SKM-1 treated with dmso at 0.1 percent for 144 hours (cell line): Measurements from ENCODE around the gene SEMA5A.

Source experiments
- DNase-seq: peaks from one replicate; lab custom pipeline; 2025; ENCODE audit not compliant: unreplicated experiment; lab: John Stamatoyannopoulos, UW

The SEMA5A gene

DNA sequence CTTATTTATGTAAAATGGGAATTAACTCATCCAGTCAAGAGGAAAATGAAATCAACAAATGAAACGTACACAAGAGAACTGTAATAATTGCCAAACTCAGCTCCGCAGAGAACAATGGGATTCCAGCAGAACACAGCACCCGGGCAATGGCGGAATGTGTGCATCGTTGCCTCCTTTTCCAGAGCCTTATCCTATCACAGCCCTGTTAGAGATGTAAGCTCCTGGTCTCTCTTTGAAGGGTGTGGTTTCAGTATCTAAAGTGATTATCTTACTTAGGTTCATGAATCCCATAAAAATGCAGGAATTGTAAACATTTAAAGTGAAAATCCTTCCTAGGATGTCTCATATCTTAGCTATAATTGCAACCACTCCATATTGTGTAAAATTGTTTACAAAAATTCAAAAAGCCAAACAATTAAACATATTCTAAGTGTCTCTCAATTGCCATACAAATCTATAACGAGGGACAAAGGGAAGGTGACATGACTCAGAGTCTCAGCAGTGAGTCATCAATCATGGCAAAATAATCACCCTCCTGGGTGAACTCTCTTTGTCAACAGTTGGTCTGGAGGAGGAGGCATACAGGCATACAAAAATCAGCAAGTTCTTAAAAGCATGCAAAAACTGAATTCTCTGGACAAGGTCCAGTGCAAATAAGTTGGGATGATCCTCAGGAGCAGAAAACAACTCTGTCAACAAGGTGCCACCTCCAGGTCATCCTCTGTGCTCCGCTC is 22.6 kb downstream of the SEMA5A start:
- no peak for DNase-seq

DNA sequence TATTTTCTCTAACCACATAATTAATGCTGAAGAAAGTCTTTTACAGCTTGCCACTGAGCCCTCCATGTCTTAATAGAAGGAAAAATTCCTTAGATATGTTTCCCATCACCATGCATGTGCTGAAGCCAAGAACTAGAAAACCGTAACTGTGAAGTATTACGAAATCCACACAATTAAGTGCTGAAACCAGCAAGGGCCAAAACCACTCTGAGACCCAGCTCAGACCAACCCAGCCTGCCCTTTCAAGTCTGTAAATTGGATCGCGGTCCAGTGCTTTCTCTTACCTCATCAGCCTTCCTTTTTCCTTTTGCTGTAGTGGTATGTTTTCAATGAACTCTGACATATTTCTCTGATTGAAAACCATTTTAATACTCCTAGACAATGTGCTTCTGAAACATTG is 26.3 kb downstream of the SEMA5A start:
- DNase-seq, result no peak

DNA sequence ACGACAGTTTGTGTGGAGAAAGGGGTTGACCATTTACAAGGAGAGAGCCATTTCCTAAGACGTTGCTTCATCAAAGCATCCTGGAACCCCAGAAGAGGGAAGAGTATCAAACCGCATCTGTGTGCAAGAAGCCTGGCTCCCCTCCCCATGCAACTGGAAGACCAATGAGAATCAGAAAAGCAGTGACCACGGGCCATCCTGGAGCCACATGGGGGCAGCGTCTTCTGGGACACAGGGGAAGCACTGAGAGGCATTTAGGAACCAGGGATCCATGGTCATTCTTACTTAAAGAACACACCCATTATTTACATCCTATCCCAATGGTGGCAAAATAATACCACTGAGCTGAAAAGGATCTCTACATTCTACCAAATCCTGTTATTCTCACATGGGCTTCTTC is 29.3 kb downstream of the SEMA5A start:
- DNase-seq, result no peak

DNA sequence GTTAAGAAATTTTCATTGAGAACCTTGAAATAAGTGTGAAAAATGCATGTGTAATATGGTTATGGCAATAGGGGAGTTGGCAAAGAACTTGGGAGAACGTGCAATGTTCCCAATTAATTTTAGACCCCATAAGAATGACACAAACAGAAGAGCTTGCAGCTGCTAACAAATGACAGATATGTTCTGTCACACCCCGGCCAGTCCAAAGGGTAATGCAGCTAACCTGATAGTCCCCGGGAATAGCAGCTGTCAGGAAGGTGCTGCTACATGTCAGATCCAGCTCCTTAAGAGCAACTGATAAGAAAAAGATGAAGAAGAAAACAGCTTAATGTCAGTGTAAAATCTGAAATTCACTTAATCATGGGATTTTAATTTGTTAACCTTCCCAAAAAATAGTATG is 30.4 kb downstream of the SEMA5A start:
- DNase-seq, result no peak

- no peak for DNase-seq
Observed at GRCh38 chr5:9514968-9515367, 30.9 kb downstream of the SEMA5A start.

DNA sequence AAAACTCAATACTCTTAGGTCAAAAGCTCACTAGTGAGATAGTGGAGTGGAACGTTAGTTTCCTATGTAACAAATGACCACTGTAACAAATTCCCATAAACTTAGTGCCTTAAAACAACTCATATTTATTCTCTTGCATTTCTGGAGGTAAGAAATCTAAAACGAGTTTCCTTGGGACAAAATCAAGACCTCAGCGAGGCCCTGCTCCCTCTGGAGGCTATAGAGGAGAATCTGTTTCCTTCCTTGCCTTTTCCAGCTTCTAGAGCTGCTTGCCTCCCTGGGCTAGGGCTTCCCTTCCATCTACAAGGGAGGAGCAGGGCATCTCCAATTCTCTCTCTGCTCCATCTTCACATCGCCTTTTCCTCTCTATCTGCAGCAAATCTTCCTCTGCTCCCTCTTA is 32.0 kb downstream of the SEMA5A start:
- DNase-seq, result no peak

GRCh38 chr5:9512457-9512856 is 33.4 kb downstream of the SEMA5A start:
- DNase-seq, result no peak

DNA sequence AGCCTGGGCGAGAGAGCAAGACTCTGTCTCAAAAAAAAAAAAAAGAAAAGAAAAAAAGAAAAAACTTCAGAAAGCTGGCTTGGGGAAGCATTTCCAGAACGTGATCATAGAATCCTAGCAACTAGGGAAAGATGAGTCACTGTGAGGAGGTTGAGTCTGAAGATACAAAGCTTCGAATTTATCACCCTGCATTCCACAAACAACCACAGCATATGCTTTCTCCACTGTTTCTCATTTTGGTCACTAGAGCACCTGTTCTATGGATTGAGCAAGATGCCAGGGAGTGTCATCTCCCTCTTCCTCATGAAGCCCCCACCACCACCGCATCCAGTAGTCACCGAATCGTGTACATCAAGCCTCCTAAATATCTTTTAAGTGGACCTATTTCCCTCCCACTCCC is 37.9 kb downstream of the SEMA5A start:
- DNase-seq, result no peak

DNA sequence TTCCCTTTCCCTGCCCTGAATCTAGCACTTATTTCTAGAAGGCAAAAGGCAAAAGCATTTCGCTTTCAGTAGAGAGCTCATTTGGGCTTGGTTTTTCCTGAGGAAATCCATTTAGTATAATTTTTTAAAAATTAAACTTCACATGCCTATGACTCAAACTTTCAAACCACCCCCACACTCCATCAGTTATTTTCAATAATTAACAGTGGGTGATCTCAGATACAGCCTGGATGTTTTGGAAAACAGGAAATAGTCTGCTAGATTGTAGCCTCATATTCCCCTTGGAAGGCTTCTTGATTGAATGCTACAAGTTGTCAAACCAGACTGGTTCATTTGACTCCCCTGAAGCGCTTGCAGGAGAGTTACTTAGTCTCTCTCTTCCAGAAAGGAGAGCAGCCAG is 40.6 kb downstream of the SEMA5A start:
- DNase-seq, result no peak

DNA sequence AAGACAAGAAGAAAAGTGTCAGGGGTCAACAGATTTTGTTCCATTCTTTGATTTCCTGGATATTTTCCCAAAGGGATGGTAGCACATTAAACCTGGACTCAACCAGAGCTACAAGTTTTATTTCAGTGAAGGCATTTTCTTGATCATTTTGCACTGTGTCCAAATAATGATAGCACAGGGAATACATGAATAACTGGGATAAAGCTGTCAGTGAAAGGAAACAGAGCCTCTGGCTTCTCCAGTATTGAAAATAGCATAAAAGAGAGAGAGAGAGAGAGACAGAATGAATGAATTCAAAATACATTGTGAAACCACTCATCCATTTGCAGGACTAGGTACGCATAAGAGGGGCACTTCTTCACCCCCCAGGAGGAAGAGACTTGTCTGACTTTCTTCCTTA is 43.0 kb downstream of the SEMA5A start:
- no peak for DNase-seq

GRCh38 chr5:9502050-9502834 is 43.6 kb downstream of the SEMA5A start:
- no peak for DNase-seq

DNA sequence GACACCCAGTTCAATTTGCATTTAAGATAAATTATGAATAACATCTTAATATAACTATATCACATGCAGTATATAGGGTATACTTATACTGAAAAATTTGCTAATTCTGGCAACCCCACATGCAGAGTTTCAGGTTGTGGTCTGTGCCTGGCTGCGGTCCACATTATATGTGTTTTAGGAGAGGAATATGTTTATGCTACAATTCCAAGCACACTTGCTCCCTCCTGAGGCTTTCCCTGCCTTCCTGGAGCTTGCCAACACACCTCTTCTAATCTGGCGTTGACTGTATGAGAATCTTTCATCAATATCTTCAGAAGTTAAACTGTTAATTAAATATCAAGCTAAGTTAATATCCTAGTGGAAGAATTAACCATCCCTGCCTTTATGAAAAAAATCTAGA is 45.2 kb downstream of the SEMA5A start:
- no peak for DNase-seq

- DNase-seq, result no peak
Observed at GRCh38 chr5:9500193-9500592, 45.7 kb downstream of the SEMA5A start.

GRCh38 chr5:9499498-9499876 is 46.4 kb downstream of the SEMA5A start:
- no peak for DNase-seq

GRCh38 chr5:9498541-9499497 is 47.1 kb downstream of the SEMA5A start:
- DNase-seq, result no peak

GRCh38 chr5:9497347-9497746 is 48.5 kb downstream of the SEMA5A start:
- no peak for DNase-seq

DNA sequence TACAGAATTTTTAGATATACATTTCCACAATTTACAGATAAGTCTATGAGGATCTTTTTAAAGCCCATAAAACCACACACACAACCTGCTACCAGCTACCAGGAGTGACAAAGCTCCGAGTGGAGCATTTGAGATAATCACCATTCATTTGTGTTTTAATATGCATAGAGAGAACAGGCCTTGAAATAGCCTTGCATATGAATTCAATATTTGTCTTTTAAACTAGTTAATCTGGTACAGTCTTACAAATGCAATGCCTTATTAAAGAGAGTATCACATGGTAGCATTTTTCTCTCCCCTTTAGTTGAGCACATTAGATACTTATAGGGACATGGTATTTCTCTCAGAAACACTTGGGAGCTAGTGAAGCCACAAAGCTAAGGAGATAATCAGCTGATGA is 49.1 kb downstream of the SEMA5A start:
- no peak for DNase-seq

DNA sequence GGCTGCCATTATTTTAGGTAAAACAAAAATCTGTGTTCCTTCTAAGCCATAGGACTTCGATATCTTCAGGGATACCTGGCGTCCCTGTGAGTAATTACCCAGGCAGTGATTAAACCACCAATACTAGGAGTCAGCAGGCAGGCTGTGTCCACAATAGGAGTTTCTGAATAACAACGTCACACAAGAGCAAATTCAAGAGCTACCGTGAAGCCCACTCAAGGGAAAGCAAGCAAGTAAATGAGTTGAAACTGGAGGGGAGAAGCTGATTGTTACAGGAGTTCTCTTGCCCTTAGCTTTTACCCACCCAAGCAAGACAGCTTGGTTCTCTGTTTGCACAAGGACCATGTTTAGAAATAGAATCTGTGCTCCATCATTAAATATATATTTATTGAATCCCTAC is 50.8 kb downstream of the SEMA5A start:
- DNase-seq, result no peak

DNA sequence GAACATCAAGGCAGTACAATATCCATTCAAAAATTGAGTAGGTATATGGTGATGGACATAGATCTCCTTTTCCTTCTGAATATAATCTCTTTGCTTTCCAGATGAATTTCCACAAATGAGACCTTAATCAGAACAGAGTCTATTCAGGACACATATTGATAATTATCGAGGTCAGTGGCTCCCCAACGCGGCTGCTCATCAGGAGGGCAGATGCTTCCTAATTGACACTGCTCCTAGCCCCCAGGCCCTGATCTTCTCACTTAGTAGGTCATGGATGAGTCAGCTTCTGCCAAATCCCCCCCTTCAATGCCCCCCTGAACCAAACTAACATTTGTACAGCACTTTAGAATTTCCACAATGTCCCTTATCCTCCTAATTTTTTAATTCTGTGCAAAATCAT is 51.6 kb downstream of the SEMA5A start:
- DNase-seq, result no peak

DNA sequence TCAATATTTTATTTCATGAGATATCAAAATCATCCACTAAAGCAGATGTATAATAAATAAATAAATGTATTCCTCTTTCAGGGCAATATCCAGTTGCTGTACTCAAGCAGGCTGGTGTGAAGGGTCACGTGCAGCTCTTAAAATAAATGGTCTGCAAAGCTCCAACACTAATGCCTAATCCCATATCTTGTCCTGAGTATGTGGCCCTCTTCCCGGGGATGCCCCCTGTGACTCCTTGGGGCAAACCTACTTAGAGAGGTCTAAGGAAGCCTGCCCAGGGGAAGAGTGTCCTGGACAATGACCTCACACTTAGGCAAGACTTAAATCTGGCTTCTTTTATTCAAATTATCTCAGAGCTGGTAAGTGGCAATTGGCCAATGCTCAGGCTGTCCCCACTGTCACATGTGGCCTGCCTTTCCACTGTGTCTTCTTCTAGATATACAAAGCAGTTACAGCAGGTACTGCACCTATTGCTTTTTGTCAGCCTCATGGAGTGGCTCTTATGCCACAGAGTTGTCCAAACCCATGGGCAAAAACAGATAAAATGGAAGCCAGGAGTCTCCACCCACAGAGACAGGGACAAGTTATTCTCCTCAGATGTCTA is 55.3 kb downstream of the SEMA5A start:
- DNase-seq, result no peak

DNA sequence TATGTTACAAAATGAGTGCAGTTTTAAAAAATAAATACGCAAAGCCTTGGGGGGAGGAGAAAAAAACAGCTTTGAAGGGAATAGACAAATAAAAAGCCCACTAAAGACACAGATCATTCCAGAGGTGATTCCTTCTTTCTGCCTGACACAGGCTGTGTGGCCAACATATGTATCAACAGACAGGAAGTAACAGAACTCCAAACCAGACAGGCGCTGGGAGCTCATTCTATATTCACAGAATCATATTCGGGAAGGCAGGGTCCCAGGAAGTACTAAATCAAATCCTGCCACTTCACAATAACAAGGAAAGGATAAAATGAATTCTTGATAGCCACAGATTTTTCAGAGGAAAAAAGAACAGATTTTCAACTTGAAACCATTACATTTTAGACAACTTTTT is 62.1 kb downstream of the SEMA5A start:
- DNase-seq, result no peak
